Measurements from ENCODE around the gene DSCAML1.

Gene DSCAML1

DNA sequence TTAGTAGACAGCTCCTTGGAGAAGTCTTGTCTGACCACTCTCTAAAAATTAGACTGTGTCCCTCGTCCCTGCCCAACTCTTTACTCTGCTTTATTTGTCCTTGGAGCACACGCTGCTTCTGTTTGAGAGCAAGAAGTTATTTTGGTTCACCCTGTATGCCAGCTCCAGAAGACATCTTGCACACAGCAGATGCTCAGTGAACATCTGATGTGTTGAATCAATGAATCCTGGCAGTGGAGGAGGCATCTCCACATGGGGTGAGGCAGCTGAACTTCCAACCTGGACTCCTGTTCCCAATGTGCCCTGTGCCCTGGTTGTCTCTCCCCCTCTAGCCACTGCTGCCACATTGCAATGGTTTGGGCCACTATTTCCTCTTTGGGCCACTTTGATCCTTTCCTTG lies 255.8 kb downstream of the DSCAML1 start:
- no peak for DNase-seq

DNA sequence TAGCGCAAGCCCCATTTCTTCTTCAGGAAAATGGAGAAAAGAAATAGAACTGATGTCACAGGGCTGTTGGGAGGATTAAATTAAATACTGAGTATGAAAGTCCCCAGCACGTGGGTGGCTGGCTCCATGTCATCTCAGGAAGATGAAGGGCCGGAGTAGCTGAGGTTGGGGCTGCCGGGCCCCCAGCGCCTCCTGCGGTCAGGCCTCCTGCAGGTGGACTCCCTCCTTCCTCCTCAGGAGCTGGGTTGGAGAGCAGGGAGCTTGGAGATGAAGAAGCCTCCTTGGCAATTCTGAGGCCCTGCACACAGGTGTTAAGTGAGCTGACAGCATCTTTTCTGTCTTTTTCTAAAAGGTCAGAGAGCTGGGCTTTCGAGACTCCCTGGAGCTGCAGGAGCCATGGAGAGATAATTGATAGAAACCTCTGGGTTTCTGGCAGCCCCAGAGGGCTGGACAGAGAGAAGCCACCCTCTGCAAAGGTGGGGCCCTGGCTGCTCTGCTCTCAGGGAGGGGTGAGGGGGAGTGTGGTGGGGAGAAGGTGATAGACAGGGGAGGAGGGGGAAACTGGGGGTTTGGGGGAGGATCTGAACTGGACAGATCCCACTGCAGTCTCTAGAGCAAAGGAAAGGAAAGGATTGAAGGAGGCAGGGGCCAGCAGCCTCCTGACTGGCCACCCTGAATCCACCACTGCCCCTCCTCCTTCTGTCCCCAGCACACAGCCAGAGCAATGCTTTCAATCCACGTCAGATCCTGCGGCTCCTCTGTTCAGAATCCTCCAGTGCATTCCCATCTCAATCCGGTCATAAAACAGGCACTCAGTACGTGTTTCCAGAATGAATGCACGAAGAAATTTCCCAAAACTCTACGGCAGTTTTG lies 258.5 kb downstream of the DSCAML1 start:
- DNase-seq = no peak

DNA sequence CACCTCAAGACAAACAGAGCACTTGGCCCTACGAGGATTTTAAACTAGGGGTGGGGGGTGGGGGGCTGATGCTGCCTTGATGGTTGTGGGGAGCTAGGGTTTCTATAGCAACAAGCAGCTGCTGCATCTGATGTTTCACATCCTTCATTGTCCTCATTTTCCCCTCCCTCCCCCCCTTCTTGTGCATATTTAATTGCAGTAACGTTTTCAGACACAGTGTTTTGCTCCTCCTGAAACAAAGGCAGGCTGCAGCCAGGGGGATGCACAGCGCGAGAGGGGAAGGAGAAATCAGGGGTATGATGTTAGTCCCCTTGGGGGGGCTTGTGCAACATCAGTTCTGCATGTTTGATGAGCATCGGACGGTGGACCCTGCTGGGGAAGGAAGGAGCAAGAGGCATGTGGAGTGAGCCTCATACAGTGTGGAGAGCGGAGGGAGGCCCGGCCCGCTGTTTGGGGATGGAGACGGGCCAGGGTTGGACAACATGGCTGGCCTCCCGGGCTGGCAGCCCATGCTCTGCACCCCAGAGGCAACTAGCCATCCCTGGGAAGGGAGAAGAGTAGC lies 261.1 kb downstream of the DSCAML1 start:
- DNase-seq = no peak

DNA sequence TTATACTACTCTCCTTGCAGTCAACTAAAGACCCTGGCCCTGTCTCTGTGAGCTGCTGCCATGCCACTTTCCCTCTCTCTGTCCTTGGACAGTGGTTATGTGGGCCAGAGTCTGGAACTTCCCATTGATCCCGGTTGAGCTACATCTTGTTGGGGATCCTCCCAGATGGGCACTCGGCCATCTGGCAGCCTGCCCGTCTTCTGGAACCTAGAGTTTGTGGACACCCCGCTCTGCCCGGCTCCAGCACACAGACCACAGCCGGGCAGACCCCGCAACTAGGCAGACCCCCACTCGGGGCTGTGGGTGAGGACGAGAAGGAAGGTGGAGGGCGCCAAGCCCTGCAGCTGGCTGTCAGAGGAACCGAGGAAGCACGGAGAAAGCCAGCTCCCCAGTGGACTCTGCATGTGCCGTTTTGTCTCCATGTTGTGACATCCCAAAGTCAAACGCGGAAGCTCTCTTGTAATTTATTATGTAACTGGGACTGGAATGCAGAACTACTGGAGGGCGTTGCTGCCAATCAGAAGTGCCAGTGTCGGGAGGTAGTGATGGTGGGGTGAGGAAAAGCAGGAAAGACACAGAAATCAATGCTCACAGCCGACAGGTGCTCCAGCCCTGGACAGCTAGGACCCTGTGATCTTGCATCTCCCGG lies 261.7 kb downstream of the DSCAML1 start:
- DNase-seq = no peak

DNA sequence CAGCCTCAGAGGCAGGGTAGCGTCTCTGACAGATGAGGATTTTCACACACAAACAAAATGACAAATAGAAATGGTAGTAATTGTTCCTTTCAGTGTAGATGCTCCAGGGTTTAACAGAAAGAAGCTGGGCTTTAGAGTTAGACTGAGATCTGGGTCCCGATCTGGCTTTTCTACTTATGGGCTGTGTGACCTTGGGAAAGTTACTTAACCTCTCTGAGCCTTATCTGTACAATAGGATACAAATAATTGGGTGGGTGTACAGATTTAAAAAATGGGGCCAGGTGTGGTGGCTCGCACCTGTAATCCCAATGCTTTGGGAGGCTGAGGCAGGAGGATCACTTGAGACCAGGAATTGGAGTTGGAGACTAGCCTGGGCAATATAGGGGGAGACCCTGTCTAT lies 264.4 kb downstream of the DSCAML1 start:
- DNase-seq = no peak

DNA sequence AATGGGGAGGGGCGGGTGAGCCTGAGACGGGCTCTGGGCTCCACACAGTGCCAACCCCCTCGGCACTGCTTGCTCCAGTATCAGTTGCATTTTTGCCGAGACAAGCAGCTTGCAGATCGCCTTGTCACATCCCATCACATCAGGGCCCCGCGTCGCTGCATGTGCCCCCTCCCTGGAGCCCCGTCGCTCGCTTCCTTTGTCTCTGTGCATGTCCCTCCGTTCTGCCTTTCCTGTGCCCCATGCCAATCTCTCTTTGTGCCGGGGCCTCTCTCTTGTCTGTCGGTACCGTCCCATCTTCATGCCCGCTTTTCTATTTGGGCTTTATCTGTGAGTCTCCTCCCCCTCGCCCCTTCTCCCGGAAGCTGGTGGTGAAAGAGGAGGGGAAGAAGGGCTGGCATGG lies 267.2 kb downstream of the DSCAML1 start:
- no peak for DNase-seq

DNA sequence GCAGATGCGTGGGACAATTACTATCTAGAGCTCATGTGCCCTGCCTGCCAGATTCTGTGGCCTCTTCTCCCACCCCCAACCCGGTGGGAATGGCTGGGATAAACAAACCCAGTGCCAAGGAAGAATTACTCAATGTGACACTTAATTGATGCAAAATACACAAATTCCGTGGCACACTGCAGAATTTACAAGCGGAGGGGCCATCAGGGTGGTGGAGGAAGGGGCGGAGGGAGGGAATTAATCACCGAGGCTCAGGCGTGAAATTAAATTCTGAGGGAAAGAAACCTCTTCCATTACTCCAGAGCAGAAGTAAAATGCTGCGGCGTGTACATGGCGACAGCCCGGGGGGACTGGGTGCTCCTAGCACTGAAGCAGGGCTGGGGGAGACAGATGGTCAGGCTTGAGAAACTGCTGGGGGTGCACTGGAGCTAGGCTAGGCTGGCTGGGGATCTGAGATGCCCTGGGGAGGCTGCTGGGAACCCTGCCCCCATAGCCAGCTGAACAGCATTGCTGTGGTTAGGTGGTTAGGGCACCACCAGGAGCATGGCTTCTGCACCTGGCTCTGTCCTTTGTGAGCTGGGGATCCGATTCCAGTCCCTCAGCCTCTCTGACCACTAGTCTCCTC lies 268.8 kb downstream of the DSCAML1 start:
- DNase-seq = no peak

DNA sequence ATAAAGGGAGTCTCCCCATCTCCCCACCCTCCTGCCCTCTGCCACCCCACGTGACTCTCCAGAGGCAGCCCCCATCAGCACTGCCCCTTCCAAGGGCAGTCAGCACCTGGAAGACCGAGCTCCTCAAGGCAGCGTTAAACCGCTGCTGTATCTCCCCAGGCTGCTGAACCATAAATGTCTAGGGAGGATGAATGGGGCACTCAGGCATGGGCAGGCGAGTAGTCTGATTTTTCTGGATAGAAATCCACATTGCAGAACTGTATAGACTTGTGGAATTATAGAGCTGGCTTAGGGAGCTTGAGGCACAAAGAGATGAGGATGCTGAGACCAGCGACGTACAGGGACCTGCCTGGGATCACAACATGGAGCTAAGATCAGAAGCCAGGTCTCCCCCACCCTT lies 269.7 kb downstream of the DSCAML1 start:
- DNase-seq = no peak

DNA sequence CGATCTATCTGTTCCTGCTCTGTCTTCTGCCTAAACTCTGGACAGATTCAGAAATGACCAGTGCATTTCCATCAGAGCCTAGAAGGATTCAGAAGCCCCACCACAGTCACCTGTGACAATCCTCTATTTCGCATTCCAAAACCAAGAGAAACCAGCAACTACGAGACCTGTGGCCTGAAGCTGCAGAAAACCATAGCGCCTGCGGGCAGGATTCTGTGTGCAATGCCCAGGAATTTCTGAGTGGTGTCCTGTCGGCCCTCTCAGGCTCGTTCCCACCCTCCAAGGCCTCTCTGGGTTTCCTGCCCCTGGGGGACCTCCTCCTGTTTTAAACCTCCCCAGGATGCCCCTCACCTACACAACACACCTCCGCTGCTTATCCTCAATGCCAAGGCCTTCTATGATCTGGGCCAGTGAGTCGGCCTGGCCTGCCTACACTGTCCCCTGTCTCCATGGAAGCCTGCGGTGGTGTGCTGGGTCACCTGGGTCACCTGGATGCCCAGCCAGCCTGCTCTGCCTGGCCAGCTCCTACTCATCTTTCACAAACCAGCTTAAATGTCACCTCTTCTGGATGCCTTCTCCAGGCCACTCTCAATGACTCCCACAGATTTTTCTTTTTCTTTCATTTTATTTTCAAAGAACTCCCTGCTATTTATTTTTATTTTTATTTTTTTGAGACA lies 271.0 kb downstream of the DSCAML1 start:
- no peak for DNase-seq

DNA sequence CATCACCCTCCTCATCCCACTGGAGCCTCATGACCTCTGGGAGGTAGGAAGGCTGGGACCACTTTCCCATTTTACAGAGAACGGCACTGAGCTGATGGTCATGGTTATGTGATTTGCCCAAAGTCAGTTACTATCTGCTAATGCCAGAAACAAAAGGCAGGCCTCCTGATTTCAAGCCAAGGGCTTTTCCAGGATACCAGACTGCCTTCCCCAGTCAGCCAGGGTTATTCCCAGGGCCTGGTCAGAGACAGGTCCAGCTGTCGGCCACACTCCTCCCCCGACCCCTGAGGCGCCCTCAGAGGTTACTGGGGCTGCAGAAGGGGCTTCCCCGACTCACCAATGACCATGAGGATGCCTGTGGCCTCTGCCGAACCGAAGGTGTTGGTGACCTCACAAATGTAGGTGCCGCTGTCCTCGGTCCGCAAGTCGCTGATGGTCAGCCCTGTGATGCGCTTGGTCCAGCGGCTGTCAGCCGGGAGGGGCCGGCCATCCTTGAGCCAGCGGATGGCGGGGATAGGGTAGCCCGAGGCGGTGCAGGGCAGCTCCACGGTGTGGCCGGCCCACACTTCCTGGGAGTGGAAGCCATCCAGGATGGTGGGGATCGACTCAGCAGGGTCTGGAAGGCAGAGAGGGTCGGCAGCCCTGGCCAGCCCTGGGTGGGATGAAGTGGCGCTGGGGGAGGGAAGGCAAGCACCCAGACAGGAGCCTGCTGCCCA lies 272.4 kb downstream of the DSCAML1 start:
- DNase-seq = no peak

DNA sequence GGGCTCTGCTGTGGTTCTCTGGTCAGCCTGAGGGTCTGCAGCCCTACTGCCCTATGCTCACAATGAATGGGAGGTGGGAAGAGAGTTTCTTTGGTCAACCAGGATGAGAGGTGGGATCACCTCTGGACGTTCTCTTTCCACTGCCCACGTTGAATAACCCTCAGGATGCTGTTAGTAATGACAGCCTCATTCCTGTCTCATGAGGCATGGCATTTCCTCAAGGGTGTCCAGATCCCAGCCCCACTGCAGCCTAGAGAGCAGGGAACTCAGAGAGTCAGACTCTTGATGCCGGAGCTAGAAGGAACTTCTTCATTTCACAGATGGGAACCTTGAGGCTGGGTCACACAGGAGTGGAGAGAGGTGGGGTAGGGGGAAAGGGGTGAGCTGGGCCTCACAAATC lies 273.3 kb downstream of the DSCAML1 start:
- DNase-seq = no peak

DNA sequence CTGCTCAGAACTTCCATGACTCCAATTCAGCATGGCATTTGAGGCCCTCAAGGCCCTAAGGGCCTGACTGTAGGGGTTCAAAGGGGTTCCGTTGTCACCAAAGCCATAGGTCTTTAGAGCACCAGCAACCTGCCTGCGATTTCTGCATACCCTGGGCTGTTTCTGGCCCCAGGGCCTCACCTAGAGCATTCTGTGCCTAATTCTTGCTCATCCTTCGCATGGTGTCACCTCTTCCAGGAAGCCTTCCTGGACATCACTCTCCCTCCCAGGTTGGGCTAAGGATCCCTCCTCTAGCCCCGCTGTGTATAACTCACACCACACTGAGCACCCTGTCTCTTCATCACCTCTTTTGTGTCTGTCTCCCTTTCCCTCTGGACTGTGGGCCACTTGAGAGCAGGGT lies 275.0 kb downstream of the DSCAML1 start:
- no peak for DNase-seq

DNA sequence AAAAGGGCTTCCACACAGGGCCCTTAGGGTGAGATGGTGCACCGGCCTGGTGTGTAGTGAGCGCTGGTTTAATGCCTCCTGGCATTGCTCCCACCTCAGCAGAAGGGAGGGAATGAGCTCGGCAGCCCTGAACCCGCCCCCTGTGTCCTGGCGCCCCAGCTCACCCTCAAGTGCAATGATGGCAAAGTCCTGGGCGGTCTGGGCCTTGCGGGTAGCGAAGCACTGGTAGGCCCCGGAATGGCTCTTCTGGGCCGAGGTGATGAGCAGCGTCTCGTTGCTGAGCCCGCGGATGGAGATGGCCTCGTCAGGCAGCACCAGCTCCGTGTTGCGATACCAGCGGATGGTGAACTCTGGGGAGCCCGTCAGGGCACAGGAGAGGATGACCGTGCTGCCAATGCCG lies 276.1 kb downstream of the DSCAML1 start:
- DNase-seq = no peak

DNA sequence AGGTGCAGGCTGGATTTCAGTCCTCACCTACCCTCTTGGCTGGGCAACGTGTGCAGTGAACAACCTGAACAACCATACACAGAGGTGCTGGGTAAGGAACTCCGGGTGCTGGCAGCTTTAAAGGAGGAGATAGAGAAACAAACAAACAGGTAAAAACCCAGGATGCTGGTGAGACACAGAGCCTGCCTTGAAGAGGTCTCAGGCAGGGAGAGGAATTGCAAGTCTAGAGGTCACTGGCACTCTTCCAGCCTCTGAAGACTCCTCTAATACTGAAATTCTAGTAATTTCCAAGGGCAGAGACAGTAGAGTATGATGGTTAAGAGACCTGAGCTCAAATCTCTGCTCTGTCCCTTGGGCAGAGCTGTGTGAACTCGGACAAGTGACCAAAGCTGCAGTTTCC lies 276.8 kb downstream of the DSCAML1 start:
- no peak for DNase-seq

DNA sequence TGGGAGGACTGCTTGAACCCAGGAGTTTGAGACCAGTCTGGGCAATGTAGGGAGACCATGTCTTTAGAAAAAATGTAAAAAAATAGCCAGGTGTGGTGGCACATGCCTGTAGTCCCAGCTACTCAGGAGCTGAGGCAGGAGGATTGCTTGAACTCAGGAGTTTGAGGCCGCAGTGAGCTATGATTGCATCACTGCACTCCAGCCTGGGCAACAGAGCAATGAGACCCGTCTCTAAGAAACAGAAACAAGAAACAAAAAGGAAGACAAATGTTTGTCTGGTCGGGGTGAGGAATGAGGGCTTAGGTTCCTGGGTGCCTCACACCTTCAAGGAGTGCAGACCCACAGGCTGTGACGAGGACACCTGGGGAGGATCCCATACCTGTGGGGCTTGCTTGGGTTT lies 277.4 kb downstream of the DSCAML1 start:
- DNase-seq = no peak

DNA sequence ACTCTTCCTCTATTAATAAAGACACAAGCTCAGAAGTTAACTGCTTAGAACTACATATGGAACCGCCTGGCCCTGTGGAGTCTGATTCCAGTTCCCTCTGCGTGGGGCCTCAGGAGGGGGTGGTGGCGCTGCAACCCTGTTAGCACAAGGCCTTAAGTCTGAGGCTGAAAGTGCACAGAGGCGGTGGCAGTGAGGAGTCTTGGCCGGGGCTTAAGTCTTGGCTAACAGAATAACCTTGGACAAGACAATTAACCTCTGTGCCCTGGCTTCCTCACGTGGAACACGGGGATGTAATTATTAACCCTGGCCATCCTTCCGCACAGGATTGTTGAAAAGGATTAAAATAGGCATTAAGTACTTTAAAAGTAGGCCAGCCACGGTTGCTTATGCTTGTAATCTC lies 277.8 kb downstream of the DSCAML1 start:
- no peak for DNase-seq

DNA sequence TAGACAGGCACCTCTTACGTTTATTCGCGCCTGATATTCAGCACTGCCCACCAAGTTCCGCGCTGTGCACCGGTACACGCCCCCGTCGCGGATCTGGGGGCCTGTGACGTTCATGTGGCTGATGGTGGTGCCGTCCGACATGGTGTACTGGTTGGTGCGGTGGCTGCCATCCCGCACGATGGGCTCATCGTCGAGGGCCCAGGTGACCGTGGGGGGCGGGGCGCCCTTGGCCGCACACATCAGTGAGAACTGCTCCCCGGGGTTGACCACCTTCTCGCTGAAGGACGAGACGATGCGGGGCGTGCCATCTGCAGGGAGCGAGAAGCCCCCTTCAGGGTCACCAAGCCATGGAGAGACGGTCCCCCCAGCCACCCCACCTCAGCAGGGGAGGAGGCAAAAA lies 278.6 kb downstream of the DSCAML1 start:
- DNase-seq = no peak

DNA sequence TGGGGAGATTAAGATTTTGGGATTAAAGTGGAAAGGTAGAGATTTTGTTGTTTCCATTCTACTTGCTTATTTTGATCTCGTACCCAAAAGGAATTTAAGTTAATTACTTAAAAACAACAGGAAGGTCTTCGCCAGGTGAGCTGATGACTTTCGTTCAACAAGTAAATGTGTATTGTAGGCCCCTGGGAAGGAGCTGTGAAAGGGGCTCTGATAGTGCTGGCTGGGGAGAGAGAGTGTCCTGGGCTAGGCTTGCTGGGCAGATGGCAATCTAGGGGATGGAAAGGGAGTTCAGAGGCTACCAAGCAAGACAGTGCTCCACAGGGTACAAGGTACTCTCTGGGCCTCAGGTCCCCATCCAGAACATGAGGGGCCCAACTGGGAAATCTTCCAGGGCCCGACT lies 279.9 kb downstream of the DSCAML1 start:
- DNase-seq = no peak

DNA sequence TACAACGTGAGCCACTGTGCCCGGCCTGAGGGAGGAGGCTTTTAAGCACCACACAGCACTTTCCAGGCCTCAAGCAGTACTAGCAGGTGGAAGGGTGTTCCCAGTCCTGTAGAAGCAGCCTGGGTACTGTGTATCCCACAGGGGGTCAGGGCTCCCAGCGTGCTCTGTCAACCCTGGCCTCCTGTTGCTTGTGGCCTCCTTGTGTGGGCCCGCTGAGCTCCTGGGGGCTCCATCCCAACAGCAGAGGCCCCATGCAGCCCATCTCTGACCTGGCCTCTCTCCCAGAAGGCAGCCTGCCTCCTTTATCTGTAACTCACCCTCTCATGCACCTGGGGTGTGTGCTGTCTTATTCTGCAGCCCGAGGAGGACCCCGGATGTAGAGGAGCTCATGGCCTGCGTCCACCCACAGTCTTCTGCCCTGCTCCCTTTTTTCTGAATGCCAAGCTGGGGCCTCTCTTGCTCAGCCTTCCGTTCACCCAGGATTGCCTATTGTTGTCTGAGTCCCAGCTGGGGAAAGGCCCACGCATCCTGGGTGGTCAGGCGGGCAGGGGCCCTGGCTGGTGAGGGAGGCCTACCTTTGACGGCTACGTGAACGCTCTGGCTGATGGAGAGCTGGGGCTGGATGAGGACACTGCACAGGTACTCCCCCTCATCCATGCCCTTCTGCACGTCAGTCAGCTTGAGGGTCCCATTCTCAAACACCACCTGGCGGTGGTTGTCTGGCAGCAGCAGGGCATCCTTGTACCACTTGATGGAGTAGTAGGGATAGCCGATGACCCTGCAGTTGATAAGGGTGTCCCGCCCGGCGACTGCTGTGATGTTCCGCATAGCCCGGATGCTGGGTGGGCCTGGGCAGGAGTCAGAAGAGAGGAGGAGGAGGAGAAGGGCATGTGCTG lies 280.9 kb downstream of the DSCAML1 start:
- DNase-seq = no peak

DNA sequence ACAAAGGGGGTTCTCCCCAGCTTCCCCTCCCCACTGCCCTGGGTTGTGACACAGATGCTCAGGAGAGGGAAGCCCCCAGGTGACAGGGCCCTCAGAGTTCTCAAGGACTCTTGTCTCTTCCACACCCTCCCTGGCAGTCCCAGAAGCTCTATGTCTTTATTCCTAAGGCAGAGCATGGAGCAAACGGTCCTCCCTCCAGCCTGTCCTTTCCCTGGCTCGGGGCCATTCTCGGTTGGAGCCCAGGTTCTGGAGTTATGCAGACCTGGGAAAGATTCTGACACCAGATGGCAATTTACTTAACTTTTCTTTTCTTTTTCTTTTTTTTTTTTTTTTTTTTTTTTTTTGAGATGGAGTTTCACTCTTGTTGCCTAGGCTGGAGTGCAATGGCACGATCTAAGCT lies 282.8 kb downstream of the DSCAML1 start:
- DNase-seq = no peak

DNA sequence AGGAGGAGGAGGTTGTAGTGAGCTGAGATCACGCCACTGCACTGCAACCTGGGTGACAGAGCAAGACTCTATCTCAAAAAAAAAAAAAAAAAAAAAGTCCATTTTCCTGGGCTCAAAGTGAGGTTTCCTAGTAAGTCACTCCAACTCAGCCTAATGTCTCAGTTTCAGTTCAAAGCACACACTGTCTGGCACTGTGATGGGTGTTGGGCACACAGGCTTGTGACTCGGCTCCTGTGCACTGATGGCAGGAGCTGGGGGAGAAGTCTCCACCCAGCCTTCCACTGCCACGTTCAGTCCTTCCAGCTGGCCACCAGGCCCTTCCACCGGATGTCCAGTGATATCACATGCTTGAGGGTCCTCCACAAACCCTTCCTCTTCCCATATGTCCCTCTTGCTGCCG lies 283.4 kb downstream of the DSCAML1 start:
- no peak for DNase-seq

Data from activated CD4-positive, alpha-beta T cell treated with anti-CD3 and anti-CD28 coated beads, Interleukin-2, amount 50 U/mL, for 1 hour (primary cell).